Neural crest cell (in vitro differentiated cells): ENCODE measurements around the gene PSPN. TPM values are rescaled to one million over a fixed set of nuclear protein-coding genes. Genes with fewer than 3 reads are reported as not detected.

Experiments used
- DNase-seq: peaks from one replicate; pipeline ENCODE4 v3.0.0; 2021; ENCODE audit warnings: low read depth, mixed read lengths, low spot score
- H3K27ac Mint-ChIP-seq: one replicate; pipeline ENCODE4 v1.8.0; 2021; ENCODE audit warnings: mild to moderate bottlenecking, mixed read lengths; ENCODE audit not compliant: unreplicated experiment
- H3K27me3 Mint-ChIP-seq: 2 replicates; pipeline ENCODE4 v1.8.0; 2021; ENCODE audit warnings: low read depth, mild to moderate bottlenecking, mixed read lengths
- H3K36me3 Mint-ChIP-seq: 2 replicates; pipeline ENCODE4 v1.8.0; 2021; ENCODE audit warnings: low read depth, mild to moderate bottlenecking, mixed read lengths
- H3K4me1 Mint-ChIP-seq: 2 replicates; pipeline ENCODE4 v1.8.0; 2021; ENCODE audit warnings: mixed read lengths
- H3K4me3 Mint-ChIP-seq: one replicate; pipeline ENCODE4 v1.8.0; 2021; ENCODE audit warnings: mild to moderate bottlenecking, mixed read lengths
- H3K9me3 Mint-ChIP-seq: 2 replicates; pipeline ENCODE4 v1.8.0; 2021; ENCODE audit warnings: mixed read lengths
- CTCF ChIP-seq: fragments of 200-600 bp; sonication (generic); conservative IDR thresholded peaks from 2 replicates; pipeline ENCODE4 v1.5.0; 2021; ENCODE audit warnings: antibody characterized with exemption, mild to moderate bottlenecking
- microRNA-seq: library from miRNA; unstranded; fragments of <30 nt; microRNA quantifications from one replicate; pipeline ENCODE4, GENCODE V29; 2020
- total RNA-seq: library from RNA; stranded (reverse); gene quantifications from 2 replicates; pipeline ENCODE4 v1.2.1, GENCODE V29; 2021

The PSPN gene
- total RNA-seq, 1 donor from 2014 or later = 4.4 TPM

GRCh38 chr19:6334490-6335285 lies 41.0 kb downstream of the PSPN start:
- no peaks in the 10 kb centered on the region for H3K9me3 Mint-ChIP-seq
- H3K4me3 Mint-ChIP-seq = no peak overlapping the region
- no peak for DNase-seq
- H3K27me3 Mint-ChIP-seq = no peaks in the 10 kb centered on the region
- no peaks in the 10 kb centered on the region for H3K36me3 Mint-ChIP-seq
- no peak overlapping the region for H3K27ac Mint-ChIP-seq
- TF ChIP-seq CTCF = no peak
- H3K4me1 Mint-ChIP-seq = no peaks in the 10 kb centered on the region

GRCh38 chr19:6333439-6333838 lies 42.3 kb downstream of the PSPN start, which contains the start of gene ACER1:
Gene ACER1, minus strand, starts transcription at chr19:6333612. Its CDS starts 61 bp downstream, at chr19:6333551.
- Mint-ChIP-seq H3K4me3 (no peak within 1 kb of the TSS), H3K27ac (no peak within 1 kb of the TSS), H3K9me3 (no peaks in the 10 kb centered on the region), H3K4me1 (no peaks in the 10 kb centered on the region), H3K36me3 (no peaks in the 10 kb centered on the region), H3K27me3 (no peaks in the 10 kb centered on the region)
- no peak for DNase-seq
- no peak for TF ChIP-seq CTCF

- Mint-ChIP-seq H3K27me3 (peaks cover 22% of the 10 kb centered on the region), H3K4me3 (no peak overlapping the region), H3K4me1 (no peaks in the 10 kb centered on the region), H3K27ac (no peak overlapping the region), H3K9me3 (peaks cover 3% of the 10 kb centered on the region), H3K36me3 (no peaks in the 10 kb centered on the region)
- no peak for TF ChIP-seq CTCF
- no peak for DNase-seq
These were observed 48.9 kb downstream of the PSPN start for GRCh38 chr19:6326815-6327214.

GRCh38 chr19:6325614-6326013 lies 50.1 kb downstream of the PSPN start:
- peaks cover 3% of the 10 kb centered on the region for H3K9me3 Mint-ChIP-seq

More at GRCh38 chr19:6325614-6326013, 50.1 kb downstream of the PSPN start:
- no peak for DNase-seq
- no peak overlapping the region for H3K4me3 Mint-ChIP-seq
- H3K36me3 Mint-ChIP-seq = no peaks in the 10 kb centered on the region
- peaks cover 28% of the 10 kb centered on the region for H3K27me3 Mint-ChIP-seq
- H3K27ac Mint-ChIP-seq = no peak overlapping the region
- no peak for TF ChIP-seq CTCF
- H3K4me1 Mint-ChIP-seq = no peaks in the 10 kb centered on the region

Small RNA genes within 50 kb of the gene (microRNA-seq; reads per million reads assigned to microRNA genes)
- gene MIR3940 = 76.4 reads per million, percentile 57 among the genes with 10 or more reads in this experiment
- gene MIR6790 = not detected
- gene MIR6885 = 7.7 reads per million, percentile 11 among the genes with 10 or more reads in this experiment

Other genes with a start within 250 kb of the PSPN start
- not detected in 2 replicates for gene ACSBG2, start 240.3 kb downstream of the PSPN start, total RNA-seq
- 86.4 and 96.5 TPM in 2 replicates for gene MLLT1, start 96.0 kb downstream of the PSPN start, total RNA-seq
- gene ACER1, start 42.3 kb downstream of the PSPN start, total RNA-seq = not detected in 2 replicates
- gene CLPP, start 14.4 kb downstream of the PSPN start, total RNA-seq = 86.3 and 93.0 TPM in 2 replicates
- gene ALKBH7, start 3.1 kb downstream of the PSPN start, total RNA-seq = 66.4 and 68.8 TPM in 2 replicates
- 65.9 and 70.3 TPM in 2 replicates for gene GTF2F1, start 17.2 kb upstream of the PSPN start, total RNA-seq
- 678 and 690 TPM in 2 replicates for gene KHSRP, start 48.9 kb upstream of the PSPN start, total RNA-seq
- gene SLC25A41, start 57.8 kb upstream of the PSPN start, total RNA-seq = 1.2 and 1.6 TPM in 2 replicates
- 72.2 and 73.2 TPM in 2 replicates for gene SLC25A23, start 83.9 kb upstream of the PSPN start, total RNA-seq
- not detected in 2 replicates for gene CRB3, start 88.3 kb upstream of the PSPN start, total RNA-seq
- gene DENND1C, start 105.9 kb upstream of the PSPN start, total RNA-seq = not detected in 2 replicates
- gene TUBB4A, start 126.4 kb upstream of the PSPN start, total RNA-seq = 27.7 and 39.9 TPM in 2 replicates
- gene TNFSF9, start 155.1 kb upstream of the PSPN start, total RNA-seq = 1.3 and 1.4 TPM in 2 replicates
- 0.41 TPM in 1 of 2 replicates, not detected in the other for gene CD70, start 215.2 kb upstream of the PSPN start, total RNA-seq